Measurements from ENCODE around the gene FNDC3B. TPM values are rescaled to one million over a fixed set of nuclear protein-coding genes. Genes with fewer than 3 reads are reported as not detected.

The FNDC3B gene
- total and polyA plus RNA-seq, 2 donors (not counting 1 experiment from before 2014, with no cell fraction given) = 1.2 to 9.2 TPM

- Histone ChIP-seq H3K9me3 (ENCODE audit: control extremely low read depth in 1 of 3, control insufficient read depth in 2 of 3, insufficient read depth in 1 of 3, low read length in 2 of 3) (no peaks in the 10 kb centered on the region), H3K4me2 (replicated peaks; ENCODE audit: low read depth, low read length, poor library complexity, severe bottlenecking) (no peak overlapping the region), H3K9ac (ENCODE audit: low read length) (no peak overlapping the region), H3K27ac (ENCODE audit: low read length in 2 of 2) (no peak overlapping the region), H2AFZ (ENCODE audit: insufficient read depth, low read depth, low read length, poor library complexity, severe bottlenecking) (no peak overlapping the region), H4K20me1 (ENCODE audit: control insufficient read depth, insufficient read depth, low read length, poor library complexity, severe bottlenecking) (no peaks in the 10 kb centered on the region), H3K27me3 (replicated peaks in 1 of 4; ENCODE audit: control extremely low read depth in 1 of 4, control insufficient read depth in 3 of 4, insufficient read depth in 4 of 4, low read length in 3 of 4) (peaks cover 0 to 8% (median 3%) of the 10 kb centered on the region in 4 experiments), H3K4me1 (ENCODE audit: control insufficient read depth in 2 of 2, insufficient read depth in 2 of 2, low read length in 2 of 2) (no peaks in the 10 kb centered on the region), H3K4me3 (ENCODE audit: control extremely low read depth in 1 of 5, extremely low read depth in 1 of 5, insufficient read depth in 1 of 5, low read depth in 2 of 5, low read length in 4 of 5) (no peak overlapping the region), H3K36me3 (replicated peaks in 1 of 2; ENCODE audit: control extremely low read depth in 1 of 2, control insufficient read depth in 1 of 2, extremely low read depth in 1 of 2, insufficient read depth in 2 of 2, low read length in 1 of 2) (no peaks in the 10 kb centered on the region), H3K79me2 (ENCODE audit: control insufficient read depth, insufficient read depth, low read length) (no peaks in the 10 kb centered on the region)
- no peak for DNase-seq
- POLR2A ChIA-PET = no interaction called here
- Mint-ChIP-seq H3K9me3 (ENCODE audit: insufficient read depth) (no peaks in the 10 kb centered on the region), H3K4me1 (peaks cover 4% of the 10 kb centered on the region), H3K4me3 (no peak overlapping the region), H3K27ac (no peak overlapping the region), H3K27me3 (peaks cover 21% of the 10 kb centered on the region)
- intact Hi-C loops (cut with micrococcal nuclease) = no loop called here
- WGBS (ENCODE audit: insufficient coverage) = 54% methylated on average over 11 of the region's 16 CpGs
- ATAC-seq (ENCODE audit: low read depth) = no peak
- TF ChIP-seq EZH2 (IDR thresholded peaks at IDR 0.05; ENCODE audit: borderline replicate concordance, insufficient read depth, low read depth, low read length, poor library complexity, severe bottlenecking) (no peak), CTCF (IDR thresholded peaks at IDR 0.05) (no peak)
- CTCF ChIA-PET = no interaction called here
Observed at GRCh38 chr3:172129850-172130716, 90.7 kb downstream of the FNDC3B start.

GRCh38 chr3:172130717-172131050 lies 91.3 kb downstream of the FNDC3B start:
- H3K4me3 Mint-ChIP-seq = no peak overlapping the region
- no peak overlapping the region for H3K27ac ChIP-seq (ENCODE audit: low read length in 2 of 2)
- no peak overlapping the region for H3K4me3 ChIP-seq (ENCODE audit: control extremely low read depth in 1 of 5, extremely low read depth in 1 of 5, insufficient read depth in 1 of 5, low read depth in 2 of 5, low read length in 4 of 5)
- no CpG with 5 or more reads among the region's 2 CpGs for WGBS (ENCODE audit: insufficient coverage)
- no peaks in the 10 kb centered on the region for H3K4me1 ChIP-seq (ENCODE audit: control insufficient read depth in 2 of 2, insufficient read depth in 2 of 2, low read length in 2 of 2)
- intact Hi-C loops (cut with micrococcal nuclease) = no loop called here
- H3K27me3 ChIP-seq (replicated peaks in 1 of 4; ENCODE audit: control extremely low read depth in 1 of 4, control insufficient read depth in 3 of 4, insufficient read depth in 4 of 4, low read length in 3 of 4) = peaks cover 0 to 8% (median 3%) of the 10 kb centered on the region in 4 experiments
- ATAC-seq (ENCODE audit: low read depth) (no peak), DNase-seq (no peak)
- H3K4me2 ChIP-seq (replicated peaks; ENCODE audit: low read depth, low read length, poor library complexity, severe bottlenecking) = no peak overlapping the region
- H3K9me3 ChIP-seq (ENCODE audit: control extremely low read depth in 1 of 3, control insufficient read depth in 2 of 3, insufficient read depth in 1 of 3, low read length in 2 of 3) = no peaks in the 10 kb centered on the region
- TF ChIP-seq EZH2 (IDR thresholded peaks at IDR 0.05; ENCODE audit: borderline replicate concordance, insufficient read depth, low read depth, low read length, poor library complexity, severe bottlenecking) (no peak), CTCF (IDR thresholded peaks at IDR 0.05) (no peak)
- no peak overlapping the region for H3K27ac Mint-ChIP-seq
- no peak overlapping the region for H3K9ac ChIP-seq (ENCODE audit: low read length)
- ChIA-PET POLR2A (no interaction called here), CTCF (no interaction called here)
- no peak overlapping the region for H2AFZ ChIP-seq (ENCODE audit: insufficient read depth, low read depth, low read length, poor library complexity, severe bottlenecking)
- no peaks in the 10 kb centered on the region for H3K79me2 ChIP-seq (ENCODE audit: control insufficient read depth, insufficient read depth, low read length)
- H3K27me3 Mint-ChIP-seq = peaks cover 20% of the 10 kb centered on the region
- H3K9me3 Mint-ChIP-seq (ENCODE audit: insufficient read depth) = no peaks in the 10 kb centered on the region
- H3K4me1 Mint-ChIP-seq = peaks cover 4% of the 10 kb centered on the region
- no peaks in the 10 kb centered on the region for H4K20me1 ChIP-seq (ENCODE audit: control insufficient read depth, insufficient read depth, low read length, poor library complexity, severe bottlenecking)
- no peaks in the 10 kb centered on the region for H3K36me3 ChIP-seq (replicated peaks in 1 of 2; ENCODE audit: control extremely low read depth in 1 of 2, control insufficient read depth in 1 of 2, extremely low read depth in 1 of 2, insufficient read depth in 2 of 2, low read length in 1 of 2)

Measured in B cell (primary cell).